Measurements from ENCODE around the gene SH2D3C. TPM values are rescaled to one million over a fixed set of nuclear protein-coding genes. Genes with fewer than 3 reads are reported as not detected.

SH2D3C gene
- total RNA-seq, 1 donor from 2014 or later, result 2.0 TPM

GRCh38 chr9:127772603-127773002, 5.9 kb downstream of the SH2D3C start:
- Mint-ChIP-seq H3K27ac (no peak overlapping the region), H3K9me3 (ENCODE audit: low read depth) (no peaks in the 10 kb centered on the region), H3K4me3 (ENCODE audit: low read depth) (no peak overlapping the region), H3K36me3 (ENCODE audit: insufficient read depth) (no peaks in the 10 kb centered on the region), H3K27me3 (peaks cover 32% of the 10 kb centered on the region), H3K4me1 (ENCODE audit: low read depth) (peaks cover 4% of the 10 kb centered on the region)
- no peak for DNase-seq (ENCODE audit: low spot score, unreplicated experiment)
- TF ChIP-seq CTCF (IDR thresholded peaks at IDR 0.05; ENCODE audit: unreplicated experiment), result no peak

GRCh38 chr9:127771570-127772189, 6.8 kb downstream of the SH2D3C start:
- Mint-ChIP-seq H3K27me3 (peaks cover 39% of the 10 kb centered on the region), H3K4me3 (ENCODE audit: low read depth) (no peak overlapping the region), H3K36me3 (ENCODE audit: insufficient read depth) (no peaks in the 10 kb centered on the region), H3K27ac (no peak overlapping the region), H3K4me1 (ENCODE audit: low read depth) (peaks cover 4% of the 10 kb centered on the region), H3K9me3 (ENCODE audit: low read depth) (no peaks in the 10 kb centered on the region)
- no peak for DNase-seq (ENCODE audit: low spot score, unreplicated experiment)
- no peak for TF ChIP-seq CTCF (IDR thresholded peaks at IDR 0.05; ENCODE audit: unreplicated experiment)

- H3K27me3 Mint-ChIP-seq, result peaks cover 44% of the 10 kb centered on the region
- H3K27ac Mint-ChIP-seq, result peak overlapping the region; percentile 77
- peak; percentile 98 for DNase-seq (ENCODE audit: low spot score, unreplicated experiment)
- peaks cover 4% of the 10 kb centered on the region for H3K4me1 Mint-ChIP-seq (ENCODE audit: low read depth)
- H3K9me3 Mint-ChIP-seq (ENCODE audit: low read depth), result no peaks in the 10 kb centered on the region
- TF ChIP-seq CTCF (IDR thresholded peaks at IDR 0.05; ENCODE audit: unreplicated experiment), result no peak
- no peaks in the 10 kb centered on the region for H3K36me3 Mint-ChIP-seq (ENCODE audit: insufficient read depth)
- peak overlapping the region; percentile 71 for H3K4me3 Mint-ChIP-seq (ENCODE audit: low read depth)
These were observed 7.4 kb downstream of the SH2D3C start for GRCh38 chr9:127770905-127771569.

- no peaks in the 10 kb centered on the region for H3K36me3 Mint-ChIP-seq (ENCODE audit: insufficient read depth)
- no peaks in the 10 kb centered on the region for H3K9me3 Mint-ChIP-seq (ENCODE audit: low read depth)
- H3K4me3 Mint-ChIP-seq (ENCODE audit: low read depth), result peak overlapping the region; percentile 71
- DNase-seq (ENCODE audit: low spot score, unreplicated experiment), result no peak
- TF ChIP-seq CTCF (IDR thresholded peaks at IDR 0.05; ENCODE audit: unreplicated experiment), result no peak
- peaks cover 4% of the 10 kb centered on the region for H3K4me1 Mint-ChIP-seq (ENCODE audit: low read depth)
- H3K27me3 Mint-ChIP-seq, result peaks cover 45% of the 10 kb centered on the region
- no peak overlapping the region for H3K27ac Mint-ChIP-seq
These were observed 7.9 kb downstream of the SH2D3C start for GRCh38 chr9:127770583-127770904.

DNA sequence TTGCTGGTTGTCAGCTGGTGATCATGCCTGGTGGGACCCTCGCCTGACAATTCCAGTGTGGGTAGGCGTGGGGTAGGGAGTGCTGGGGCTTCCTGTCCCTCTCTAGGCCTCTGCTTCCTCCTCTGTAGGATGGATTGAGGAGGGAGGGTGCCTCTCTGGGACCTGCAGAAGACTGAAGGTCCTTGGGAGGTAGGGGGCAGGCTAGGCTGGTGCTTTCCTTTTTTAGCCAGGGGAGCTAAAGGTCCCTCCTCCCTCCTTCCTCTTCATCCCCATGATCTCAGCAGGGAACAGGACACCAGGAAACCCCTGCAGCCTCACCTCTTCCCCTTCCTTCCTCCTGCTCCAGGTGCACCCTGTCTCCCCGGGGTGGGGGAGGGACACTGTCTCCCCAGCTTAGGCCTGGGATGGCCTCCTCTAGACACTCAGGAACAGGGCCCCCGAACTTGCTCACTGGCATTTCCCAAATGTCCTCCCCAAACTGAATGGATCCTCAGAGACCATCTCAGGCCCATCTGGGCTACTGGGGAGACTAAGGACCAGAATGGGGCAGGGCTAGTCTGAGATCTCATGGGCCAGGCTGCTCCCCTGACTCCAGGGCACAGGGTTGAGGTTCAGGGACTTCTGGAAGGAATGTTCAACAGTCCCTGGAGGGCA, 8.4 kb downstream of the SH2D3C start:
- no peak for DNase-seq (ENCODE audit: low spot score, unreplicated experiment)

More for the DNA sequence above, 8.4 kb downstream of the SH2D3C start:
- Mint-ChIP-seq H3K27me3 (peaks cover 50% of the 10 kb centered on the region), H3K9me3 (ENCODE audit: low read depth) (no peaks in the 10 kb centered on the region), H3K4me1 (ENCODE audit: low read depth) (peaks cover 4% of the 10 kb centered on the region), H3K36me3 (ENCODE audit: insufficient read depth) (no peaks in the 10 kb centered on the region), H3K4me3 (ENCODE audit: low read depth) (no peak overlapping the region), H3K27ac (no peak overlapping the region)
- no peak for TF ChIP-seq CTCF (IDR thresholded peaks at IDR 0.05; ENCODE audit: unreplicated experiment)
